Ovary (tissue), 3 donors: Measurements from ENCODE around the gene RASAL2.

Experiments used
- POLR2A ChIP-seq: fragments of 450-650 bp; IDR thresholded peaks from one replicate; pipeline ENCODE4 v1.6.1; 2017; ENCODE audit warnings: antibody characterized with exemption, mild to moderate bottlenecking, moderate library complexity
- TF ChIP-seq, protein P1 (sequence below), 3 donors: fragments of 450-650 bp in 2 of 3; fragments of 200-600 bp in 1 of 3; IDR thresholded peaks; one replicate each; pipeline versions ENCODE4 v1.5.1 to v1.8.0; 2016 to 2022; ENCODE audit warnings: antibody characterized with exemption in 3 of 3, mild to moderate bottlenecking in 1 of 3
- donor health status: DM: no; HTN: no; CAD: no.

DNA sequence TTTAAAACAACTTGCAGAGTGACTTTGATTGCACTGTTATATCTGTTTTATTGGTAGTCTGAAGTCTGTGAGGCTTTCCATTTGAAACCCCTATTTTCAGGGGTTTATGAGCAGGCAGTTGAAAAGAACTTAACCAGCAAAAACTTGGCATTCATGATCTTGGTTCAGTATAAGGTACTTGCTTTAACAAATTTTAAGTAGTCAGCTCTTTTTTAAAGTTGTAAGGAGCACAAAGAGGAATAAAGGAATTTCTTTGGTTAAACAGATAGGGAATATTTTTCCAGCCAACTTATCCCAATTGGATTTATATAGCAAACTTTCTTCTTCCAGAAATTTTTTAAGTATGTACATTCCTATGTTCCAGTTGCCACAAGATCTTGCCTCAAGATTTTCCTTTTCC is 138.2 kb downstream of the RASAL2 start:
- TF ChIP-seq, protein P1, sequence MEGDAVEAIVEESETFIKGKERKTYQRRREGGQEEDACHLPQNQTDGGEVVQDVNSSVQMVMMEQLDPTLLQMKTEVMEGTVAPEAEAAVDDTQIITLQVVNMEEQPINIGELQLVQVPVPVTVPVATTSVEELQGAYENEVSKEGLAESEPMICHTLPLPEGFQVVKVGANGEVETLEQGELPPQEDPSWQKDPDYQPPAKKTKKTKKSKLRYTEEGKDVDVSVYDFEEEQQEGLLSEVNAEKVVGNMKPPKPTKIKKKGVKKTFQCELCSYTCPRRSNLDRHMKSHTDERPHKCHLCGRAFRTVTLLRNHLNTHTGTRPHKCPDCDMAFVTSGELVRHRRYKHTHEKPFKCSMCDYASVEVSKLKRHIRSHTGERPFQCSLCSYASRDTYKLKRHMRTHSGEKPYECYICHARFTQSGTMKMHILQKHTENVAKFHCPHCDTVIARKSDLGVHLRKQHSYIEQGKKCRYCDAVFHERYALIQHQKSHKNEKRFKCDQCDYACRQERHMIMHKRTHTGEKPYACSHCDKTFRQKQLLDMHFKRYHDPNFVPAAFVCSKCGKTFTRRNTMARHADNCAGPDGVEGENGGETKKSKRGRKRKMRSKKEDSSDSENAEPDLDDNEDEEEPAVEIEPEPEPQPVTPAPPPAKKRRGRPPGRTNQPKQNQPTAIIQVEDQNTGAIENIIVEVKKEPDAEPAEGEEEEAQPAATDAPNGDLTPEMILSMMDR (IDR thresholded peaks at IDR 0.05), result no peak
- no peak for TF ChIP-seq POLR2A
